SK-N-SH treated with all-trans-retinoic acid at 6 μM for 48 hours (cell line): ENCODE results near the gene MLANA.

ENCODE experiments used
- ATAC-seq: fragments of 200-7000 bp; cut with Tn5 transposase; 3 replicates; pipeline ENCODE4 v1.9.1; 2020; ENCODE audit warnings: mild to moderate bottlenecking, moderate library complexity
- ARNTL ChIP-seq: fragments of 450-650 bp; formaldehyde crosslinking; IDR thresholded peaks from 2 replicates; pipeline ENCODE4 v1.5.0; 2020; ENCODE audit warnings: low read depth, mild to moderate bottlenecking, moderate library complexity, borderline replicate concordance
- BACH2 ChIP-seq: fragments of 250-450 bp; sonication (Bioruptor Pico); IDR thresholded peaks from 2 replicates; pipeline ENCODE4 v1.9.0; 2021; ENCODE audit warnings: mild to moderate bottlenecking, borderline replicate concordance
- CSDC2 ChIP-seq: fragments of 250-450 bp; sonication (Bioruptor Pico); IDR thresholded peaks from 2 replicates; pipeline ENCODE4 v1.5.0; 2020; ENCODE audit warnings: mild to moderate bottlenecking, moderate library complexity
- CSRNP3 ChIP-seq: fragments of 250-450 bp; sonication (Bioruptor Pico); IDR thresholded peaks from 2 replicates; pipeline ENCODE4 v1.5.1; 2021; ENCODE audit warnings: mild to moderate bottlenecking, moderate library complexity
- GLIS3 ChIP-seq: fragments of 250-450 bp; sonication (Bioruptor Pico); IDR thresholded peaks from 2 replicates; pipeline ENCODE4 v1.5.0; 2020; ENCODE audit warnings: mild to moderate bottlenecking, moderate library complexity
- ISL1 ChIP-seq: fragments of 250-450 bp; sonication (Bioruptor Pico); IDR thresholded peaks from 2 replicates; pipeline ENCODE4 v2.1.2; 2022; ENCODE audit warnings: mild to moderate bottlenecking, moderate library complexity
- PATZ1 ChIP-seq: fragments of 250-450 bp; sonication (Bioruptor Pico); IDR thresholded peaks from 2 replicates; pipeline ENCODE4 v1.8.0; 2020; ENCODE audit warnings: mild to moderate bottlenecking, moderate library complexity, borderline replicate concordance
- PPARA ChIP-seq: fragments of 250-450 bp; sonication (Bioruptor Pico); IDR thresholded peaks from 2 replicates; pipeline ENCODE4 v1.5.0; 2020; ENCODE audit warnings: mild to moderate bottlenecking, borderline replicate concordance
- RARB ChIP-seq: fragments of 250-450 bp; sonication (Bioruptor Pico); IDR thresholded peaks from 2 replicates; pipeline ENCODE4 v1.8.0; 2021; ENCODE audit warnings: mild to moderate bottlenecking, moderate library complexity
- SNAI2 ChIP-seq: fragments of 250-450 bp; sonication (Bioruptor Pico); IDR thresholded peaks from 2 replicates; pipeline ENCODE4 v1.5.0; 2020; ENCODE audit warnings: mild to moderate bottlenecking, moderate library complexity
- TCF4 ChIP-seq: fragments of 250-450 bp; sonication (Bioruptor Pico); IDR thresholded peaks from 2 replicates; pipeline ENCODE4 v1.8.0; 2021; ENCODE audit warnings: mild to moderate bottlenecking, moderate library complexity, borderline replicate concordance
- TOX ChIP-seq: fragments of 250-450 bp; sonication (Bioruptor Pico); IDR thresholded peaks from 2 replicates; pipeline ENCODE4 v1.8.0; 2021; ENCODE audit warnings: mild to moderate bottlenecking, moderate library complexity, borderline replicate concordance
- ZC3H10 ChIP-seq: fragments of 250-450 bp; sonication (Bioruptor Pico); IDR thresholded peaks from 2 replicates; pipeline ENCODE4 v1.5.1; 2021; ENCODE audit warnings: mild to moderate bottlenecking, moderate library complexity
- ZFP30 ChIP-seq: fragments of 450-650 bp; formaldehyde crosslinking; IDR thresholded peaks from 2 replicates; pipeline ENCODE4 v1.5.0; 2022; ENCODE audit warnings: mild to moderate bottlenecking, moderate library complexity
- ZNF565 ChIP-seq: fragments of 450-650 bp; formaldehyde crosslinking; conservative IDR thresholded peaks from 2 replicates; pipeline ENCODE4 v1.5.0; 2020; ENCODE audit warnings: low read depth, mild to moderate bottlenecking, moderate library complexity
- ZNF70 ChIP-seq: fragments of 450-650 bp; formaldehyde crosslinking; IDR thresholded peaks from 2 replicates; pipeline ENCODE4 v1.5.0; 2020; ENCODE audit warnings: mild to moderate bottlenecking, moderate library complexity
- ZNF8 ChIP-seq: fragments of 450-650 bp; formaldehyde crosslinking; IDR thresholded peaks from 2 replicates; pipeline ENCODE4 v1.5.0; 2020; ENCODE audit warnings: mild to moderate bottlenecking, moderate library complexity
- TF ChIP-seq, protein P1 (sequence below): fragments of 250-450 bp; sonication (Bioruptor Pico); IDR thresholded peaks from 2 replicates; pipeline ENCODE4 v1.5.0; 2020; ENCODE audit warnings: mild to moderate bottlenecking, moderate library complexity
- TF ChIP-seq, protein P2 (sequence below): fragments of 250-450 bp; sonication (Bioruptor Pico); IDR thresholded peaks from 2 replicates; pipeline ENCODE4 v1.8.0; 2021; ENCODE audit warnings: low read depth, mild to moderate bottlenecking, moderate library complexity, borderline replicate concordance
- TF ChIP-seq, protein P3 (sequence below): fragments of 250-450 bp; sonication (Bioruptor Pico); IDR thresholded peaks from 2 replicates; pipeline ENCODE4 v1.5.1; 2020; ENCODE audit warnings: low read depth, mild to moderate bottlenecking, moderate library complexity

Gene MLANA

GRCh38 chr9:5895782-5896181, 5.1 kb downstream of the MLANA start:
- TF ChIP-seq, protein P1, sequence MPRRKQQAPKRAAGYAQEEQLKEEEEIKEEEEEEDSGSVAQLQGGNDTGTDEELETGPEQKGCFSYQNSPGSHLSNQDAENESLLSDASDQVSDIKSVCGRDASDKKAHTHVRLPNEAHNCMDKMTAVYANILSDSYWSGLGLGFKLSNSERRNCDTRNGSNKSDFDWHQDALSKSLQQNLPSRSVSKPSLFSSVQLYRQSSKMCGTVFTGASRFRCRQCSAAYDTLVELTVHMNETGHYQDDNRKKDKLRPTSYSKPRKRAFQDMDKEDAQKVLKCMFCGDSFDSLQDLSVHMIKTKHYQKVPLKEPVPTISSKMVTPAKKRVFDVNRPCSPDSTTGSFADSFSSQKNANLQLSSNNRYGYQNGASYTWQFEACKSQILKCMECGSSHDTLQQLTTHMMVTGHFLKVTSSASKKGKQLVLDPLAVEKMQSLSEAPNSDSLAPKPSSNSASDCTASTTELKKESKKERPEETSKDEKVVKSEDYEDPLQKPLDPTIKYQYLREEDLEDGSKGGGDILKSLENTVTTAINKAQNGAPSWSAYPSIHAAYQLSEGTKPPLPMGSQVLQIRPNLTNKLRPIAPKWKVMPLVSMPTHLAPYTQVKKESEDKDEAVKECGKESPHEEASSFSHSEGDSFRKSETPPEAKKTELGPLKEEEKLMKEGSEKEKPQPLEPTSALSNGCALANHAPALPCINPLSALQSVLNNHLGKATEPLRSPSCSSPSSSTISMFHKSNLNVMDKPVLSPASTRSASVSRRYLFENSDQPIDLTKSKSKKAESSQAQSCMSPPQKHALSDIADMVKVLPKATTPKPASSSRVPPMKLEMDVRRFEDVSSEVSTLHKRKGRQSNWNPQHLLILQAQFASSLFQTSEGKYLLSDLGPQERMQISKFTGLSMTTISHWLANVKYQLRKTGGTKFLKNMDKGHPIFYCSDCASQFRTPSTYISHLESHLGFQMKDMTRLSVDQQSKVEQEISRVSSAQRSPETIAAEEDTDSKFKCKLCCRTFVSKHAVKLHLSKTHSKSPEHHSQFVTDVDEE (CRISPR knock-in tag) = no peak
- TF ChIP-seq PPARA (CRISPR knock-in tag) = no peak
- no peak for TF ChIP-seq CSRNP3 (CRISPR knock-in tag)
- TF ChIP-seq ARNTL (CRISPR knock-in tag) = no peak
- TF ChIP-seq RARB (CRISPR knock-in tag) = no peak
- no peak for TF ChIP-seq ZNF8 (CRISPR knock-in tag)
- TF ChIP-seq TCF4 (CRISPR knock-in tag) = no peak
- ATAC-seq = no peak

GRCh38 chr9:5896863-5897262, 6.2 kb downstream of the MLANA start:
- ATAC-seq = no peak
- TF ChIP-seq ZNF70 (CRISPR knock-in tag) = no peak
- no peak for TF ChIP-seq TCF4 (CRISPR knock-in tag)
- no peak for TF ChIP-seq ZFP30 (CRISPR knock-in tag)
- no peak for TF ChIP-seq CSRNP3 (CRISPR knock-in tag)
- no peak for TF ChIP-seq SNAI2
- TF ChIP-seq, protein P1 (CRISPR knock-in tag) = no peak
- no peak for TF ChIP-seq TOX

DNA sequence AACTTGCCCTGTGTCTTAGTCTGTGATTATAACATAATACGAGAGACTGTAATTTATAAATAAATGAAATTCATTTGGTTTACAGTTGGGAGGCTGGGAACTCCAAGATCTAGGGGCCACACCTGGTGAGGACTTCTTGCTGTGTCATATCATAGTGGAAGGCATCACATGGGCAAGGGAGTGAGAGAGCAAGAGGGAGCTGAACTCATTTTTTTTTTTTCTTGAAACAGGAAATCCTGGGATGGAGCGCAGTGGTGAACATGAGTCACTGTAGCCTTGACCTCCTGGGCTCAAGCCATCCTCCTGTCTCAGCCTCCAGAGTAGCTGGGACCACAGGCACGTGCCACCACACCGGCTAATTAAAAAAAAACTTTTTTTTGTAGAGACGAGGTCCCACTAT, 7.2 kb downstream of the MLANA start:
- TF ChIP-seq CSDC2 = no peak
- ATAC-seq = no peak

DNA sequence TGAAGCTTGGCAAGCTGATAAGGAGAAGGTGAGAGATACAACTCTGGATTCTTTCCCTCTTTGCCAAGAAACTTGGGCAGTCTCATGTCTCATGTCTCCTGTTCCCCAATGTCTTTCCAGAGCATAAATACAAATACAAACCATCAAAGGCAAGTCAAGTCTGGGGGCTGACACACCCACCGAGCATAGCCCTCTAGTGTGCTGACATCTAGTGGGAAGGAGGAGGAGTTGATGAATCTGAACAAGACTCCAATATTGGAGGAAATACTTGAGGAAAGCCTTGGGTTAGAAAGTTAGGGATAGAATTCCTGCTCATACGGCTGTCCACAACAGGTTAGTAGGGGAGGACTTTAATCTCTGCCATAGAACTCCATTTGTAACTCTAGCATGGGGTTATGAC, 8.6 kb downstream of the MLANA start:
- TF ChIP-seq ZNF8 (CRISPR knock-in tag) = no peak
- TF ChIP-seq ZC3H10 = no peak
- TF ChIP-seq PATZ1 = no peak
- ATAC-seq = no peak

GRCh38 chr9:5900622-5901021, 9.9 kb downstream of the MLANA start:
- no peak for TF ChIP-seq ZFP30 (CRISPR knock-in tag)
- no peak for TF ChIP-seq ISL1 (CRISPR knock-in tag)
- no peak for TF ChIP-seq BACH2 (CRISPR knock-in tag)
- TF ChIP-seq, protein P2, sequence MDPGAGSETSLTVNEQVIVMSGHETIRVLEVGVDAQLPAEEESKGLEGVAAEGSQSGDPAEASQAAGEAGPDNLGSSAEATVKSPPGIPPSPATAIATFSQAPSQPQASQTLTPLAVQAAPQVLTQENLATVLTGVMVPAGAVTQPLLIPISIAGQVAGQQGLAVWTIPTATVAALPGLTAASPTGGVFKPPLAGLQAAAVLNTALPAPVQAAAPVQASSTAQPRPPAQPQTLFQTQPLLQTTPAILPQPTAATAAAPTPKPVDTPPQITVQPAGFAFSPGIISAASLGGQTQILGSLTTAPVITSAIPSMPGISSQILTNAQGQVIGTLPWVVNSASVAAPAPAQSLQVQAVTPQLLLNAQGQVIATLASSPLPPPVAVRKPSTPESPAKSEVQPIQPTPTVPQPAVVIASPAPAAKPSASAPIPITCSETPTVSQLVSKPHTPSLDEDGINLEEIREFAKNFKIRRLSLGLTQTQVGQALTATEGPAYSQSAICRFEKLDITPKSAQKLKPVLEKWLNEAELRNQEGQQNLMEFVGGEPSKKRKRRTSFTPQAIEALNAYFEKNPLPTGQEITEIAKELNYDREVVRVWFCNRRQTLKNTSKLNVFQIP = no peak
- TF ChIP-seq ZNF565 (CRISPR knock-in tag) = no peak
- TF ChIP-seq, protein P3, sequence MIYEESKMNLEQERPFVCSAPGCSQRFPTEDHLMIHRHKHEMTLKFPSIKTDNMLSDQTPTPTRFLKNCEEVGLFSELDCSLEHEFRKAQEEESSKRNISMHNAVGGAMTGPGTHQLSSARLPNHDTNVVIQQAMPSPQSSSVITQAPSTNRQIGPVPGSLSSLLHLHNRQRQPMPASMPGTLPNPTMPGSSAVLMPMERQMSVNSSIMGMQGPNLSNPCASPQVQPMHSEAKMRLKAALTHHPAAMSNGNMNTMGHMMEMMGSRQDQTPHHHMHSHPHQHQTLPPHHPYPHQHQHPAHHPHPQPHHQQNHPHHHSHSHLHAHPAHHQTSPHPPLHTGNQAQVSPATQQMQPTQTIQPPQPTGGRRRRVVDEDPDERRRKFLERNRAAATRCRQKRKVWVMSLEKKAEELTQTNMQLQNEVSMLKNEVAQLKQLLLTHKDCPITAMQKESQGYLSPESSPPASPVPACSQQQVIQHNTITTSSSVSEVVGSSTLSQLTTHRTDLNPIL = no peak
- TF ChIP-seq ZNF70 (CRISPR knock-in tag) = no peak
- TF ChIP-seq PATZ1 = no peak
- TF ChIP-seq GLIS3 (CRISPR knock-in tag) = no peak
- ATAC-seq = no peak
